Left ventricle myocardium inferior (tissue), 1 donor: ENCODE results near the gene ZNF423. TPM values are rescaled to one million over a fixed set of nuclear protein-coding genes. Genes with fewer than 3 reads are reported as not detected.
A peak's percentile ranks its signal among the peaks of the same experiment; 100 is the strongest.

Source experiments
- DNase-seq: peaks from one replicate; pipeline ENCODE4 v3.0.0-alpha.2; 2020
- H3K27ac ChIP-seq: fragments of 200-600 bp; replicated peaks from 2 replicates; pipeline ENCODE4 v1.8.0; 2021
- H3K27me3 ChIP-seq: fragments of 200-600 bp; 2 replicates; pipeline ENCODE4 v1.8.0; 2021; ENCODE audit warnings: low read depth
- H3K36me3 ChIP-seq: fragments of 200-600 bp; 2 replicates; pipeline ENCODE4 v1.8.0; 2021
- H3K4me1 ChIP-seq: fragments of 200-600 bp; 2 replicates; pipeline ENCODE4 v1.8.0; 2021
- H3K4me3 ChIP-seq: fragments of 200-600 bp; 2 replicates; pipeline ENCODE4 v1.8.0; 2021; ENCODE audit warnings: mild to moderate bottlenecking, moderate library complexity
- H3K9me3 ChIP-seq: fragments of 200-600 bp; replicated peaks from 2 replicates; pipeline ENCODE4 v1.8.0; 2021
- CTCF ChIP-seq: fragments of 200-600 bp; IDR thresholded peaks from 2 replicates; pipeline ENCODE4 v1.8.0; 2021; ENCODE audit warnings: antibody characterized with exemption, mild to moderate bottlenecking, borderline replicate concordance
- intact Hi-C: fragments of 100-400 bp; cut with micrococcal nuclease; formaldehyde crosslinking; loops from one replicate; pipeline ENCODE4 v1.11.0; 2022
- total RNA-seq: library from RNA; stranded (reverse); fragmentation: NEBNext Ultra II Directional; extraction: Animal tissue kit (Norgen Biotek cat#: 25700); gene quantifications from one replicate; pipeline ENCODE4 v1.2.1, GENCODE V29; 2021
- donor health status: DM: no; HTN: yes; CAD: no; lungs with severe emphysema.

Gene ZNF423
- total RNA-seq, 1 donor from 2014 or later, result 8.6 TPM

GRCh38 chr16:49453021-49453420 lies 402.9 kb downstream of the ZNF423 start:
- intact Hi-C loops, result no loop called here
- peaks cover 51% of the 10 kb centered on the region for H3K27me3 ChIP-seq
- DNase-seq, result no peak

GRCh38 chr16:49452578-49452977 lies 403.3 kb downstream of the ZNF423 start:
- no peaks in the 10 kb centered on the region for H3K9me3 ChIP-seq
- no peak for TF ChIP-seq CTCF
- peaks cover 47% of the 10 kb centered on the region for H3K27me3 ChIP-seq
- intact Hi-C loops, result no loop called here
- H3K27ac ChIP-seq, result peak overlapping the region; percentile 75
- H3K4me1 ChIP-seq, result peaks cover 15% of the 10 kb centered on the region
- DNase-seq, result no peak
- no peaks in the 10 kb centered on the region for H3K36me3 ChIP-seq
- peak overlapping the region; percentile 43 for H3K4me3 ChIP-seq

More at GRCh38 chr16:49453021-49453420, 402.9 kb downstream of the ZNF423 start:
- no peaks in the 10 kb centered on the region for H3K9me3 ChIP-seq
- H3K36me3 ChIP-seq, result no peaks in the 10 kb centered on the region
- H3K4me1 ChIP-seq, result peaks cover 15% of the 10 kb centered on the region
- TF ChIP-seq CTCF, result no peak
- H3K27ac ChIP-seq, result peak overlapping the region; percentile 75
- peak overlapping the region; percentile 43 for H3K4me3 ChIP-seq

- peaks cover 46% of the 10 kb centered on the region for H3K27me3 ChIP-seq
- intact Hi-C loops, result no loop called here
- H3K9me3 ChIP-seq, result no peaks in the 10 kb centered on the region
- H3K4me3 ChIP-seq, result peak overlapping the region; percentile 43
- peak overlapping the region; percentile 75 for H3K27ac ChIP-seq
- H3K36me3 ChIP-seq, result no peaks in the 10 kb centered on the region
- TF ChIP-seq CTCF, result no peak
- DNase-seq, result no peak
- H3K4me1 ChIP-seq, result peaks cover 15% of the 10 kb centered on the region
Observed at GRCh38 chr16:49452108-49452507, 403.8 kb downstream of the ZNF423 start.

GRCh38 chr16:49446805-49447204 lies 409.1 kb downstream of the ZNF423 start:
- no peaks in the 10 kb centered on the region for H3K36me3 ChIP-seq
- TF ChIP-seq CTCF, result no peak
- intact Hi-C loops, result no loop called here
- H3K27ac ChIP-seq, result no peak overlapping the region
- H3K4me1 ChIP-seq, result peaks cover 11% of the 10 kb centered on the region
- peaks cover 17% of the 10 kb centered on the region for H3K27me3 ChIP-seq
- H3K9me3 ChIP-seq, result no peaks in the 10 kb centered on the region
- no peak overlapping the region for H3K4me3 ChIP-seq
- DNase-seq, result no peak

GRCh38 chr16:49443576-49443975 lies 412.3 kb downstream of the ZNF423 start:
- TF ChIP-seq CTCF, result no peak
- no peaks in the 10 kb centered on the region for H3K36me3 ChIP-seq
- peaks cover 18% of the 10 kb centered on the region for H3K4me1 ChIP-seq
- H3K9me3 ChIP-seq, result no peaks in the 10 kb centered on the region
- no peak overlapping the region for H3K4me3 ChIP-seq
- no peak overlapping the region for H3K27ac ChIP-seq
- intact Hi-C loops, result no loop called here
- H3K27me3 ChIP-seq, result peaks cover 26% of the 10 kb centered on the region
- DNase-seq, result no peak

- DNase-seq, result no peak
- no peak overlapping the region for H3K4me3 ChIP-seq
- H3K27me3 ChIP-seq, result peaks cover 26% of the 10 kb centered on the region
- H3K9me3 ChIP-seq, result no peaks in the 10 kb centered on the region
- intact Hi-C loops, result no loop called here
- H3K27ac ChIP-seq, result no peak overlapping the region
- TF ChIP-seq CTCF, result no peak
- peaks cover 18% of the 10 kb centered on the region for H3K4me1 ChIP-seq
- no peaks in the 10 kb centered on the region for H3K36me3 ChIP-seq
Observed at GRCh38 chr16:49442805-49443204, 413.1 kb downstream of the ZNF423 start.
